Measurements from ENCODE around the gene TLDC2.

GRCh38 chr20:36871640-36872570, 4.0 kb upstream of the TLDC2 start:
- TF ChIP-seq CEBPB (IDR thresholded peaks at IDR 0.05; ENCODE audit: low read depth), result no peak
- TF ChIP-seq YY1 (IDR thresholded peaks at IDR 0.05; ENCODE audit: extremely low read depth, insufficient replicate concordance, low read depth, low read length), result no peak
- TF ChIP-seq EZH2 (IDR thresholded peaks at IDR 0.05), result no peak
- TF ChIP-seq, protein P1, sequence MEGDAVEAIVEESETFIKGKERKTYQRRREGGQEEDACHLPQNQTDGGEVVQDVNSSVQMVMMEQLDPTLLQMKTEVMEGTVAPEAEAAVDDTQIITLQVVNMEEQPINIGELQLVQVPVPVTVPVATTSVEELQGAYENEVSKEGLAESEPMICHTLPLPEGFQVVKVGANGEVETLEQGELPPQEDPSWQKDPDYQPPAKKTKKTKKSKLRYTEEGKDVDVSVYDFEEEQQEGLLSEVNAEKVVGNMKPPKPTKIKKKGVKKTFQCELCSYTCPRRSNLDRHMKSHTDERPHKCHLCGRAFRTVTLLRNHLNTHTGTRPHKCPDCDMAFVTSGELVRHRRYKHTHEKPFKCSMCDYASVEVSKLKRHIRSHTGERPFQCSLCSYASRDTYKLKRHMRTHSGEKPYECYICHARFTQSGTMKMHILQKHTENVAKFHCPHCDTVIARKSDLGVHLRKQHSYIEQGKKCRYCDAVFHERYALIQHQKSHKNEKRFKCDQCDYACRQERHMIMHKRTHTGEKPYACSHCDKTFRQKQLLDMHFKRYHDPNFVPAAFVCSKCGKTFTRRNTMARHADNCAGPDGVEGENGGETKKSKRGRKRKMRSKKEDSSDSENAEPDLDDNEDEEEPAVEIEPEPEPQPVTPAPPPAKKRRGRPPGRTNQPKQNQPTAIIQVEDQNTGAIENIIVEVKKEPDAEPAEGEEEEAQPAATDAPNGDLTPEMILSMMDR (IDR thresholded peaks at IDR 0.05 in 2 of 3, conservative IDR thresholded peaks at IDR 0.05 in 1 of 3; ENCODE audit: borderline replicate concordance in 1 of 3, insufficient read depth in 1 of 3, low read depth in 2 of 3, low read length in 2 of 3), result no peak
